Heart right ventricle (tissue), 16 donors: ENCODE measurements around the gene ZNF367. TPM values are rescaled to one million over a fixed set of nuclear protein-coding genes. Genes with fewer than 3 reads are reported as not detected.
A peak's percentile ranks its signal among the peaks of the same experiment; 100 is the strongest.

Source experiments
- ATAC-seq, 8 donors: fragments of 200-7000 bp; cut with Tn5 transposase; one replicate each; pipeline ENCODE4 v1.9.1; 2020; ENCODE audit warnings: mild to moderate bottlenecking in 8 of 8, moderate library complexity in 8 of 8, moderate number of reproducible peaks in 1 of 8
- DNase-seq, 2 donors: peaks; one replicate each; pipeline ENCODE4 v3.0.0-alpha.2; 2020
- H3K27ac ChIP-seq, 10 donors: fragments of 200-600 bp; sonication (generic) in 2 of 10; one replicate each; pipeline versions ENCODE4 v1.5.0 to v1.8.0; 2020 to 2022; ENCODE audit warnings: mild to moderate bottlenecking in 3 of 10
- H3K27me3 ChIP-seq, 7 donors: fragments of 200-600 bp; one replicate each; pipeline ENCODE4 v1.8.0; 2021 to 2022; ENCODE audit warnings: mild to moderate bottlenecking in 2 of 7
- H3K36me3 ChIP-seq, 9 donors: fragments of 200-600 bp; sonication (generic) in 1 of 9; one replicate each; pipeline versions ENCODE4 v1.5.0 to v1.8.0; 2020 to 2022; ENCODE audit warnings: mild to moderate bottlenecking in 2 of 9
- H3K4me1 ChIP-seq, 9 donors: fragments of 200-600 bp; sonication (generic) in 1 of 9; one replicate each; pipeline versions ENCODE4 v1.5.0 to v1.8.0; 2020 to 2022; ENCODE audit warnings: mild to moderate bottlenecking in 4 of 9
- H3K4me3 ChIP-seq, 10 donors: fragments of 200-600 bp; sonication (generic) in 2 of 10; one replicate each; pipeline versions ENCODE4 v1.5.0 to v1.8.0; 2020 to 2022; ENCODE audit warnings: mild to moderate bottlenecking in 7 of 10, moderate library complexity in 2 of 10
- H3K9me3 ChIP-seq, 11 donors: fragments of 200-600 bp in 10 of 11; sonication (generic) in 2 of 11; one replicate each; pipeline versions ENCODE4 v1.5.0 to v1.8.0; 2013 to 2022; ENCODE audit warnings: mild to moderate bottlenecking in 2 of 11, control low read depth in 1 of 11, moderate library complexity in 1 of 11
- WGBS, 2 donors: extraction: QIAGEN DNeasy Blood & Tissue Kit; methylation state at CpG; one replicate each; pipeline ENCODE4 v1.1.7; 2013; ENCODE audit warnings: inconsistent platforms in 1 of 2; 5-methylcytosine and 5-hydroxymethylcytosine counted together
- intact Hi-C, 10 donors: fragments of 100-400 bp; cut with DNase I; formaldehyde crosslinking; loops; one replicate each; pipeline versions ENCODE4 v1.11.1 to v1.14.2; 2022
- polyA plus RNA-seq, 2 donors: library from polyadenylated mRNA; stranded (reverse); fragments of 200-250 nt; gene quantifications; one replicate each; pipeline ENCODE4 v1.2.3, GENCODE V29; 2013
- total RNA-seq, 10 donors: library from RNA; stranded (reverse); fragmentation: NEBNext Ultra II Directional in 3 of 10; extraction: Animal tissue kit (Norgen Biotek cat#: 25700) in 3 of 10; gene quantifications; one replicate each; pipeline versions ENCODE4 v1.2.1 to v1.2.4, GENCODE V29; 2021 to 2023
- TF ChIP-seq, protein P1 (sequence below), 9 donors: fragments of 200-600 bp; sonication (generic) in 2 of 9; IDR thresholded peaks; one replicate each; pipeline versions ENCODE4 v1.5.0 to v1.8.0; 2021 to 2022; ENCODE audit warnings: antibody characterized with exemption in 9 of 9, mild to moderate bottlenecking in 5 of 9, moderate library complexity in 1 of 9
- donor health status: Arrhythmogenic right ventricular cardiomyopathy.
- donor health status: ischemic (EF 13 %, LVEDD 7.1; RV severe dilation, severe dysfunction).
- donor health status: healthy with polysubstance abuse.
- donor health status: DM: no; HTN: yes; CAD: no.
- donor health status: DM: no; HTN: no; CAD: no.
- donor health status: ischemic (EF 25% LVEDD 6.9; RV normal size, moderate dysfunction).
- donor health status: ischemic (EF 25% LVEDD 5.7; RV mildly dilated, moderate dysfunction).
- donor health status: healthy.
- donor health status: DM: yes; HTN: yes; CAD: no.
- donor health status: Ischemic cardiomyopathy.
- donor health status: ischemic (EF 35%, LVEDD 5.7; RV mildly dilated, moderate dysfunction).
- donor health status: nonischemic (EF 11% LVEDD 7.7; RV severe dilation, severe dysfunction).
- donor health status: DM: yes; HTN: yes; CAD: no.
- donor health status: PGD.
- donor health status: ischemic (EF 29% LVEDD 5.4; RV normal size, mild dysfunction).
- donor health status: nonischemic (EF 23%, LVEDD 6.1; RV moderate dilation, normal function).

Gene ZNF367
- total and polyA plus RNA-seq, 12 donors: 1.2 to 6.4 (median 3.8) TPM

DNA sequence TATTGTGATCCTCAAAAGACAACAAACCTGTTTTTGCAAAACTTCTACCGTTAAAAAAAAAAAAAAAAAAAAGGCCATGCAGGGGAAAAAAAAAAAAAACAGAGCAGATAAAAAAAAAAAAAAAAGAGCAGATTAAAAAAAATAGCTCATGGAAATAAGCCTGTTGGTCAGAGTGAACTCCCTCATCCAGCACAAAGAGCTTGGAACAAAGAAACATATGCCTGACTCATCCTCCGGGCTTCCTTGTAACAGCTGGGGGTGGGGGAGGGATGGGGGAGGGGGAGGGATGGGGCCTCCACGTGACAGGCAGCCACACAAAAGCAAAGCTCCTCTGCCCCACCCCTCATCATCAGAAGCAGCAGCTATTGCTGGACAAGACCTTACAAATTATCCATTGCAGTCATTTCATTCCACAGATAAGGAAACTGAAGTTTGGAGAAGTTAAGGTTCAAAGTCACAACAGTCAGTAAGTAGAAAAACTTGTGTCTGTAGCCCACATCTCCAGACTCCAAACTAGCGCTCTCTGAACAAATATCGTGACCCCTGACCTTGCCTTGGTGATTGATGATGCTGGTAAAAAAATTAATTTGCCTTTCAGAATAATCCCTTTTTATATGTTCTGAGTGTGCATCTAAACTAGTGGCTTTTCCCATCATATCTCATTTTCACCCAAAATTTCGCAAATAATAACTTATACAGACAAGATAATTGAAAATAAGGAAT is 73.6 kb downstream of the ZNF367 start:
- peaks cover 0 to 7% (median 0%) of the 10 kb centered on the region in 11 donors for H3K9me3 ChIP-seq
- peaks cover 0 to 35% (median 12%) of the 10 kb centered on the region in 9 donors for H3K36me3 ChIP-seq
- DNase-seq: peak; percentile 23 to 59
- H3K27ac ChIP-seq: peak overlapping the region in 9 of 10 donors; percentile 35 to 69 (median 49)
- TF ChIP-seq, protein P1, sequence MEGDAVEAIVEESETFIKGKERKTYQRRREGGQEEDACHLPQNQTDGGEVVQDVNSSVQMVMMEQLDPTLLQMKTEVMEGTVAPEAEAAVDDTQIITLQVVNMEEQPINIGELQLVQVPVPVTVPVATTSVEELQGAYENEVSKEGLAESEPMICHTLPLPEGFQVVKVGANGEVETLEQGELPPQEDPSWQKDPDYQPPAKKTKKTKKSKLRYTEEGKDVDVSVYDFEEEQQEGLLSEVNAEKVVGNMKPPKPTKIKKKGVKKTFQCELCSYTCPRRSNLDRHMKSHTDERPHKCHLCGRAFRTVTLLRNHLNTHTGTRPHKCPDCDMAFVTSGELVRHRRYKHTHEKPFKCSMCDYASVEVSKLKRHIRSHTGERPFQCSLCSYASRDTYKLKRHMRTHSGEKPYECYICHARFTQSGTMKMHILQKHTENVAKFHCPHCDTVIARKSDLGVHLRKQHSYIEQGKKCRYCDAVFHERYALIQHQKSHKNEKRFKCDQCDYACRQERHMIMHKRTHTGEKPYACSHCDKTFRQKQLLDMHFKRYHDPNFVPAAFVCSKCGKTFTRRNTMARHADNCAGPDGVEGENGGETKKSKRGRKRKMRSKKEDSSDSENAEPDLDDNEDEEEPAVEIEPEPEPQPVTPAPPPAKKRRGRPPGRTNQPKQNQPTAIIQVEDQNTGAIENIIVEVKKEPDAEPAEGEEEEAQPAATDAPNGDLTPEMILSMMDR (IDR thresholded peaks at IDR 0.05): no peak
- peak; percentile 78 to 95 (median 92) for ATAC-seq
- no peak overlapping the region for H3K4me3 ChIP-seq
- no peaks in the 10 kb centered on the region for H3K27me3 ChIP-seq
- intact Hi-C loops: loop anchor here in 3 of 10 donors (1.0 to 5.0 kb wide), 3 partner anchors 25 to 313 kb away; partner anchors contain the start of genes PRXL2C (in 1 of the 3) and ZNF367 (in 1 of the 3)
- 39 to 51% methylated on average over 6 of the region's 6 CpGs for WGBS, 2 donors
- peaks cover 3 to 27% (median 17%) of the 10 kb centered on the region in 9 donors for H3K4me1 ChIP-seq

DNA sequence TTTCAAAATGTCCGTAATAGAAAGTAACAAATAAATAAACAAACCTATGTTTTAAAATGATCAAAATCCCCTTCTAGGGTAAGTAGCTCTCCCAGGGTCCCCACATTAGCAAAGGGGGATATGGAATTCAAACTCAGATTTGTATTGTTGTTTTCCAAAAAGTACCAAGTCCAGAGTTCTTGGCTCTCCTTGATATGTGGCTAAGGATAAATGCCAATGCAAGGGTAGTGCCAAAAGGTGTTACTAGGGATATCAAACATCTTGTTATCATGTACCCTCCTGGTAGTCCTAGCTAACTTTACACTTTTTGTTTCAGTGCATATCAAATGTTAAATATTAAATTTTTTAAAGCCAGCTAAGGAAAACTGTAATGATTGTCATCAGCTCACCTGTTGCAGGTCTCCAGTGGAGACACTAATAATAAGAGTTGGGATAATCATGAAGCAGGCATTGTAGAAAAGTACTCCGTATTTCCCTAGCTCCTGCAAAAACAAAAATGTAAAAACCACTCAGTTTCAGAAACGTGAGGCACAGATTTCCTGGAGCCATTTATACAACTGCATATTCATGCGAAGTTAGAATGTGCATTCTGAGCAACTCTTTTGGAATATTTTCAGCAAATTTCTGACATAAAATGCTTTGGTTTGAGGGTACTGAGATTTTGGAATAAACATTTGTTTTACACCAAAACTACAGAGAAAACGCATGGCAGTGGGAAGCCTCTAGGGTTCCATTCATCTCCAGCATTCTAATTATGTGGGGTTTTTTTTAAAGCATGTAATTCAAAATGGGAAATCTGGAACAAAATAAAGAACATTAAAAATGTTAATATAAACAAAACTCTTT is 74.4 kb downstream of the ZNF367 start:
- peaks cover 3 to 27% (median 17%) of the 10 kb centered on the region in 9 donors for H3K4me1 ChIP-seq
- no peaks in the 10 kb centered on the region for H3K27me3 ChIP-seq
- intact Hi-C loops: loop anchor here in 2 of 10 donors (5.0 kb wide), 2 partner anchors 74 to 314 kb away; partner anchors contain the start of genes PRXL2C (in 1 of the 2) and ZNF367 (in 1 of the 2)
- H3K36me3 ChIP-seq: peaks cover 0 to 26% (median 6%) of the 10 kb centered on the region in 9 donors
- H3K9me3 ChIP-seq: peaks cover 0 to 7% (median 0%) of the 10 kb centered on the region in 11 donors
- TF ChIP-seq, protein P1 (IDR thresholded peaks at IDR 0.05): no peak
- peak overlapping the region in 8 of 10 donors; percentile 7 to 66 (median 33) for H3K27ac ChIP-seq
- ATAC-seq (no peak), DNase-seq (no peak)
- no peak overlapping the region for H3K4me3 ChIP-seq
- 68 to 71% methylated on average over 5 of the region's 5 CpGs for WGBS, 2 donors

DNA sequence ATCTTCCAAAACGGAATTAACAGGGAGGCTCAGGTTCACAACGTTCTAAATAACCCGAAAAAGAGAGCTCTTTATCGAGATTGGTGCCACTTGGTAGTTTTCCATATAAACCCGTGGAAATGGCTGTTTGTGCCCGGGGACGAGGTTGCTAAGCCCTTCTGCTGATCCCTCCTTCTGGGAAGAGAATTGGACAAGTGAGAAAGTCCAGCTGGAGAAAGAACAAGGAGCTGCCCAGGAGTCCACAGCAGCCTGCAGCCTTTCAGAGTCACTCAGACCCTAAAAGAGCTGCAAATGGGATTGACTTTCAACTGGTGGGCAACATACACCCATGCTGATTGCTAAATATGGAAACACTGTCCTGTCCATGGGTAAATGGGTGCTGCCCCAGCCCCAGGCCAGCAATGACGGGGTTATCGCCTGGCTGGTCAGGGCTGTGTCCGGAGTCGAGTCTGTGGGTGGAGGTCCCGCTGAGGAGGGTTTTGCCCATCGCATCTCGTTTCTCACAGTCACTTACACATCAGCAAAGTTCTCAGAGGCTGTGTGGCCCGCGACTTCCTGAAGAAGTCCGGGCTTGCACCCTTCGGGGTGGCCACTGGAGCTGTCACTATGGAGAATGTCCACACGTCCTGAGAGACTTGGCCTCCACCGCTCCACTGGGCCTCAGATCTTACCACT is 75.5 kb downstream of the ZNF367 start:
- no peaks in the 10 kb centered on the region for H3K27me3 ChIP-seq
- H3K4me3 ChIP-seq: no peak overlapping the region
- DNase-seq: no peak
- peak overlapping the region in 2 of 10 donors; percentile 8 to 61 for H3K27ac ChIP-seq
- 81 to 88% methylated on average over 20 of the region's 20 CpGs for WGBS, 2 donors
- H3K4me1 ChIP-seq: peaks cover 3 to 27% (median 17%) of the 10 kb centered on the region in 9 donors
- intact Hi-C loops: loop anchor here in 2 of 10 donors (5.0 kb wide), 2 partner anchors 75 to 315 kb away; partner anchors contain the start of genes PRXL2C (in 1 of the 2) and ZNF367 (in 1 of the 2)
- peaks cover 0 to 20% (median 0%) of the 10 kb centered on the region in 9 donors for H3K36me3 ChIP-seq
- no peaks in the 10 kb centered on the region for H3K9me3 ChIP-seq
- TF ChIP-seq, protein P1 (IDR thresholded peaks at IDR 0.05): no peak
- peak in 1 of 8 donors; percentile 53 for ATAC-seq
